HepG2 (cell line): ENCODE results near the gene RPAP3.

Experiments used
- ARNT ChIP-seq: fragments of 450-650 bp; IDR thresholded peaks from 2 replicates; pipeline ENCODE4 v1.6.1; 2017
- FOXJ3 ChIP-seq: sonication (generic); formaldehyde crosslinking; IDR thresholded peaks from 2 replicates; pipeline ENCODE4 v1.4.0; 2020; ENCODE audit warnings: missing genetic modification reagents, mild to moderate bottlenecking, borderline replicate concordance
- MAFK ChIP-seq, 2 experiments: IDR thresholded peaks in 1 of 2; conservative IDR thresholded peaks in 1 of 2; 2 replicates each; pipeline ENCODE4 v1.6.1; 2011; ENCODE audit warnings: improper control_type of control experiment in 2 of 2, low read length in 2 of 2
- RFX1 ChIP-seq: fragments of 450-650 bp; IDR thresholded peaks from 2 replicates; pipeline ENCODE4 v1.6.1; 2017
- SMARCC2 ChIP-seq: fragments of 450-650 bp; IDR thresholded peaks from 2 replicates; pipeline ENCODE4 v1.6.1; 2017; ENCODE audit warnings: antibody characterized with exemption, mild to moderate bottlenecking
- SMC3 ChIP-seq: IDR thresholded peaks from 2 replicates; pipeline ENCODE4 v1.6.1; 2011; ENCODE audit warnings: low read length, improper control_type of control experiment
- YY1 ChIP-seq: IDR thresholded peaks from 2 replicates; pipeline ENCODE4 v1.6.1; 2011; ENCODE audit warnings: low read length, low read depth, moderate library complexity, mild to moderate bottlenecking; ENCODE audit not compliant: insufficient read depth, insufficient replicate concordance
- ZNF329 ChIP-seq: sonication (generic); formaldehyde crosslinking; IDR thresholded peaks from 2 replicates; pipeline ENCODE4 v1.9.0; 2021; ENCODE audit warnings: low read depth, mild to moderate bottlenecking, missing genetic modification reagents
- ZNF564 ChIP-seq: sonication (generic); formaldehyde crosslinking; IDR thresholded peaks from 2 replicates; pipeline ENCODE4 v1.8.1; 2023; ENCODE audit warnings: mild to moderate bottlenecking, missing genetic modification reagents
- ZNF788 ChIP-seq: sonication (generic); formaldehyde crosslinking; IDR thresholded peaks from 2 replicates; pipeline ENCODE4 v1.5.0; 2020; ENCODE audit warnings: mild to moderate bottlenecking, missing genetic modification reagents, borderline replicate concordance
- TF ChIP-seq, protein P1 (sequence below), 2 experiments: sonication (generic) in 1 of 2; formaldehyde crosslinking in 1 of 2; IDR thresholded peaks; 2 replicates each; pipeline versions ENCODE4 v1.4.0 to v1.6.1; 2018 to 2020; ENCODE audit warnings: missing genetic modification reagents in 2 of 2, borderline replicate concordance in 1 of 2, low read depth in 1 of 2, mild to moderate bottlenecking in 1 of 2, missing biosample characterization in 1 of 2

DNA sequence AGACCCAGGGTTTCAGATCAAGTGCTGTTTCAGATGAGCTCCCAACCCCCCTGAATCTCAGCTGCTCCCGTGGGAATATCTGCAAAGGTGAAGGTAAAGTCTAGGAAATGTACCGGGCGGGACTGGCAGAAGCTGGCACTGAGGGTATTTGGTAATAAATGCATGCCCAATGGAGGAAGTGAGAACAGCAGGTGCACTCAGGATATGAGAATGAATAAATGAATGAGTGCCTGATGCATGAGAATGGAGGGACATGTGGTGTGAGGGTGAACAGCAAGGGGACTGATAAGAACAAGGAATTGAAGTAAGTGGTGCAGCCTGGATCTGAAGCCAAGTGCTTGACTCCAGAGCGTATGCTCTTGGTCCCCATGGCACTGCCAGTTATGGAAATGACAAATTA, 41.3 kb upstream of the RPAP3 start:
- no peak for TF ChIP-seq ZNF564 (CRISPR knock-in tag)
- TF ChIP-seq FOXJ3 (CRISPR knock-in tag), result no peak
- TF ChIP-seq, protein P1, sequence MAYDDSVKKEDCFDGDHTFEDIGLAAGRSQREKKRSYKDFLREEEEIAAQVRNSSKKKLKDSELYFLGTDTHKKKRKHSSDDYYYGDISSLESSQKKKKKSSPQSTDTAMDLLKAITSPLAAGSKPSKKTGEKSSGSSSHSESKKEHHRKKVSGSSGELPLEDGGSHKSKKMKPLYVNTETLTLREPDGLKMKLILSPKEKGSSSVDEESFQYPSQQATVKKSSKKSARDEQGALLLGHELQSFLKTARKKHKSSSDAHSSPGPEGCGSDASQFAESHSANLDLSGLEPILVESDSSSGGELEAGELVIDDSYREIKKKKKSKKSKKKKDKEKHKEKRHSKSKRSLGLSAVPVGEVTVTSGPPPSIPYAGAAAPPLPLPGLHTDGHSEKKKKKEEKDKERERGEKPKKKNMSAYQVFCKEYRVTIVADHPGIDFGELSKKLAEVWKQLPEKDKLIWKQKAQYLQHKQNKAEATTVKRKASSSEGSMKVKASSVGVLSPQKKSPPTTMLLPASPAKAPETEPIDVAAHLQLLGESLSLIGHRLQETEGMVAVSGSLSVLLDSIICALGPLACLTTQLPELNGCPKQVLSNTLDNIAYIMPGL (CRISPR knock-in tag; IDR thresholded peaks at IDR 0.05; ENCODE audit: borderline replicate concordance in 1 of 2, low read depth in 1 of 2), result no peak
- no peak for TF ChIP-seq ZNF788 (CRISPR knock-in tag)
- TF ChIP-seq RFX1, result no peak
- TF ChIP-seq MAFK (conservative IDR thresholded peaks at IDR 0.05 in 1 of 2, IDR thresholded peaks at IDR 0.05 in 1 of 2; ENCODE audit: low read length in 2 of 2), result no peak
- no peak for TF ChIP-seq YY1
- TF ChIP-seq SMARCC2, result no peak
- no peak for TF ChIP-seq ZNF329 (CRISPR knock-in tag)
- no peak for TF ChIP-seq ARNT
- no peak for TF ChIP-seq SMC3
